Activated B cell treated with CpG ODN at 0.5 μM for 24 hours (primary cell): Measurements from ENCODE around the gene ABHD14A. TPM values are rescaled to one million over a fixed set of nuclear protein-coding genes. Genes with fewer than 3 reads are reported as not detected.

Experiments used
- ATAC-seq: fragments of 200-7000 bp; cut with Tn5 transposase; one replicate; pipeline ENCODE4 v1.10.0; 2021; ENCODE audit warnings: low read depth, mild to moderate bottlenecking, moderate library complexity
- CTCF ChIA-PET: fragments of 350-600 bp; sonication (Branson Sonifier 250); formaldehyde crosslinking; loops from one replicate; lab custom pipeline; 2021; ENCODE audit warnings: antibody characterized with exemption; lab: Charles Lee
- POLR2A ChIA-PET: fragments of 350-600 bp; sonication (Branson Sonifier 250); formaldehyde crosslinking; loops from one replicate; lab custom pipeline; 2021; ENCODE audit warnings: antibody characterized with exemption; lab: Charles Lee
- DNase-seq: peaks from one replicate; pipeline ENCODE4 v3.0.0; 2022
- H3K27ac Mint-ChIP-seq: one replicate; pipeline ENCODE4 v1.8.0; 2020; ENCODE audit warnings: mixed read lengths
- H3K27me3 Mint-ChIP-seq: one replicate; pipeline ENCODE4 v1.8.0; 2021; ENCODE audit warnings: mixed read lengths
- H3K36me3 Mint-ChIP-seq: one replicate; pipeline ENCODE4 v1.8.0; 2021; ENCODE audit warnings: low read depth, mixed read lengths
- H3K4me1 Mint-ChIP-seq: one replicate; pipeline ENCODE4 v1.8.0; 2021; ENCODE audit warnings: mixed read lengths
- H3K4me3 Mint-ChIP-seq: one replicate; pipeline ENCODE4 v1.8.0; 2020; ENCODE audit warnings: mild to moderate bottlenecking, mixed read lengths
- H3K9me3 Mint-ChIP-seq: one replicate; pipeline ENCODE4 v1.8.0; 2020; ENCODE audit warnings: mixed read lengths
- CTCF ChIP-seq: fragments of 200-600 bp; IDR thresholded peaks from one replicate; pipeline ENCODE4 v1.8.0; 2022; ENCODE audit warnings: antibody characterized with exemption, mild to moderate bottlenecking
- intact Hi-C: fragments of 100-400 bp; cut with micrococcal nuclease; formaldehyde crosslinking; loops from one replicate; pipeline ENCODE4 v1.15.1; 2024
- total RNA-seq: library from RNA; stranded (reverse); gene quantifications from 2 replicates; pipeline ENCODE4 v1.2.3, GENCODE V29; 2022

Gene ABHD14A
- total RNA-seq, 1 donor from 2014 or later: 5.1 TPM

GRCh38 chr3:52024765-52025452, 50.0 kb downstream of the ABHD14A start:
- intact Hi-C loops: no loop called here
- no peaks in the 10 kb centered on the region for H3K36me3 Mint-ChIP-seq
- no peak overlapping the region for H3K4me3 Mint-ChIP-seq
- ChIA-PET CTCF (no interaction called here), POLR2A (no interaction called here)
- no peak for ATAC-seq
- peaks cover 23% of the 10 kb centered on the region for H3K4me1 Mint-ChIP-seq
- H3K9me3 Mint-ChIP-seq: no peaks in the 10 kb centered on the region
- no peak for TF ChIP-seq CTCF
- no peaks in the 10 kb centered on the region for H3K27me3 Mint-ChIP-seq
- no peak for DNase-seq
- H3K27ac Mint-ChIP-seq: no peak overlapping the region

GRCh38 chr3:52025453-52025852, 50.6 kb downstream of the ABHD14A start:
- CTCF ChIA-PET: no interaction called here
- no peak overlapping the region for H3K27ac Mint-ChIP-seq
- H3K9me3 Mint-ChIP-seq: no peaks in the 10 kb centered on the region
- intact Hi-C loops: no loop called here
- POLR2A ChIA-PET: no interaction called here
- TF ChIP-seq CTCF: no peak
- no peak for ATAC-seq
- no peak for DNase-seq
- H3K4me3 Mint-ChIP-seq: no peak overlapping the region
- H3K4me1 Mint-ChIP-seq: peaks cover 23% of the 10 kb centered on the region
- H3K36me3 Mint-ChIP-seq: no peaks in the 10 kb centered on the region
- no peaks in the 10 kb centered on the region for H3K27me3 Mint-ChIP-seq

- no peak for DNase-seq
- Mint-ChIP-seq H3K4me3 (no peak overlapping the region), H3K9me3 (no peaks in the 10 kb centered on the region), H3K4me1 (peaks cover 23% of the 10 kb centered on the region), H3K27ac (no peak overlapping the region), H3K36me3 (no peaks in the 10 kb centered on the region), H3K27me3 (no peaks in the 10 kb centered on the region)
- intact Hi-C loops: no loop called here
- ATAC-seq: no peak
- TF ChIP-seq CTCF: no peak
- CTCF ChIA-PET: no interaction called here
- POLR2A ChIA-PET: no interaction called here
These were observed 51.2 kb downstream of the ABHD14A start for GRCh38 chr3:52026041-52026440.

GRCh38 chr3:52028572-52028971, 53.7 kb downstream of the ABHD14A start:
- TF ChIP-seq CTCF: no peak

GRCh38 chr3:52029053-52029452, 54.2 kb downstream of the ABHD14A start:
- H3K27ac Mint-ChIP-seq: no peak overlapping the region
- intact Hi-C loops: no loop called here
- DNase-seq (no peak), ATAC-seq (no peak)
- H3K9me3 Mint-ChIP-seq: no peaks in the 10 kb centered on the region
- no peak for TF ChIP-seq CTCF
- ChIA-PET POLR2A (no interaction called here), CTCF (no interaction called here)
- peaks cover 9% of the 10 kb centered on the region for H3K4me1 Mint-ChIP-seq
- H3K36me3 Mint-ChIP-seq: no peaks in the 10 kb centered on the region
- H3K4me3 Mint-ChIP-seq: no peak overlapping the region
- H3K27me3 Mint-ChIP-seq: no peaks in the 10 kb centered on the region

More at GRCh38 chr3:52028572-52028971, 53.7 kb downstream of the ABHD14A start:
- Mint-ChIP-seq H3K9me3 (no peaks in the 10 kb centered on the region), H3K27me3 (no peaks in the 10 kb centered on the region), H3K27ac (no peak overlapping the region), H3K36me3 (no peaks in the 10 kb centered on the region), H3K4me1 (peaks cover 14% of the 10 kb centered on the region), H3K4me3 (no peak overlapping the region)
- DNase-seq (no peak), ATAC-seq (no peak)
- CTCF ChIA-PET: no interaction called here
- intact Hi-C loops: no loop called here
- POLR2A ChIA-PET: no interaction called here
